T-cell (primary cell): Measurements from ENCODE around the gene PKM. TPM values are rescaled to one million over a fixed set of nuclear protein-coding genes. Genes with fewer than 3 reads are reported as not detected.
A peak's percentile ranks its signal among the peaks of the same experiment; 100 is the strongest.

Experiments used
- ATAC-seq, 4 experiments: fragments of 200-7000 bp in 3 of 4; fragments of 150-1000 bp in 1 of 4; cut with Tn5 transposase; replicated peaks in 1 of 4; 1 replicate in 3 of 4; 2 replicates in 1 of 4; pipeline ENCODE4 v1.10.0; 2021; ENCODE audit warnings: moderate library complexity in 3 of 4, mild to moderate bottlenecking in 2 of 4, moderate number of reproducible peaks in 1 of 4
- CTCF ChIA-PET, 2 donors: fragments of 300-600 bp; sonication (Branson Sonifier 250); formaldehyde crosslinking; loops; one replicate each; lab custom pipeline; 2022; ENCODE audit warnings: antibody characterized with exemption in 2 of 2; lab: Charles Lee
- POLR2A ChIA-PET, 2 donors: fragments of 300-600 bp; sonication (Branson Sonifier 250); formaldehyde crosslinking; loops; one replicate each; lab custom pipeline; 2022; ENCODE audit warnings: antibody characterized with exemption in 2 of 2; lab: Charles Lee
- DNase-seq, 35 experiments: peaks; one replicate each; pipeline versions ENCODE4 v3.0.0 to v3.0.0-alpha.2; 2013 to 2023
- H3K27ac ChIP-seq: one replicate; pipeline ENCODE4 v1.5.1; 2013; ENCODE audit warnings: low read length
- H3K27me3 ChIP-seq, 2 experiments: replicated peaks in 1 of 2; 1 replicate in 1 of 2; 2 replicates in 1 of 2; pipeline versions ENCODE4 v1.6.1 to v1.7.0; 2013; ENCODE audit warnings: low read length in 1 of 2, mixed read lengths in 1 of 2; ENCODE audit not compliant: control insufficient read depth in 2 of 2, insufficient read depth in 2 of 2; ENCODE audit errors: extremely low read depth in 1 of 2
- H3K36me3 ChIP-seq, 2 donors: 1 replicate in 1 of 2; 2 replicates in 1 of 2; pipeline versions ENCODE4 v1.6.1 to v1.7.0; 2013; ENCODE audit warnings: low read length in 1 of 2; ENCODE audit not compliant: control insufficient read depth in 2 of 2, insufficient read depth in 1 of 2; ENCODE audit errors: extremely low read depth in 1 of 2
- H3K4me1 ChIP-seq, 2 experiments: 1 replicate in 1 of 2; 2 replicates in 1 of 2; pipeline versions ENCODE4 v1.6.1 to v1.7.0; 2013; ENCODE audit warnings: low read length in 2 of 2, mixed read lengths in 1 of 2; ENCODE audit not compliant: insufficient read depth in 2 of 2, control insufficient read depth in 1 of 2; ENCODE audit errors: extremely low read depth in 1 of 2
- H3K4me3 ChIP-seq, 2 donors: 1 replicate in 1 of 2; 2 replicates in 1 of 2; pipeline versions ENCODE4 v1.5.1 to v1.7.0; 2013; ENCODE audit warnings: mild to moderate bottlenecking in 2 of 2, low read length in 1 of 2, moderate library complexity in 1 of 2; ENCODE audit not compliant: control insufficient read depth in 1 of 2; ENCODE audit errors: extremely low read depth in 1 of 2
- H3K9me3 ChIP-seq: 2 replicates; pipeline ENCODE4 v1.7.0; 2013
- H3K27ac Mint-ChIP-seq, 2 donors: one replicate each; pipeline ENCODE4 v1.8.0; 2020 to 2021; ENCODE audit warnings: mild to moderate bottlenecking in 2 of 2, mixed read lengths in 2 of 2
- H3K27me3 Mint-ChIP-seq, 2 donors: one replicate each; pipeline ENCODE4 v1.8.0; 2021 to 2022; ENCODE audit warnings: mixed read lengths in 2 of 2
- H3K36me3 Mint-ChIP-seq: one replicate; pipeline ENCODE4 v1.8.0; 2021; ENCODE audit warnings: mixed read lengths
- H3K4me1 Mint-ChIP-seq, 3 donors: one replicate each; pipeline ENCODE4 v1.8.0; 2020 to 2022; ENCODE audit warnings: mixed read lengths in 3 of 3, mild to moderate bottlenecking in 1 of 3
- H3K4me3 Mint-ChIP-seq, 3 donors: one replicate each; pipeline ENCODE4 v1.8.0; 2020 to 2022; ENCODE audit warnings: mild to moderate bottlenecking in 3 of 3, mixed read lengths in 3 of 3, moderate library complexity in 3 of 3
- H3K9me3 Mint-ChIP-seq, 3 donors: one replicate each; pipeline ENCODE4 v1.8.0; 2020 to 2022; ENCODE audit warnings: mixed read lengths in 3 of 3
- WGBS: methylation state at CpG from one replicate; pipeline ENCODE4 v1.1.5; 2013; ENCODE audit warnings: missing lambda C conversion rate; ENCODE audit not compliant: insufficient coverage; 5-methylcytosine and 5-hydroxymethylcytosine counted together
- total RNA-seq, 35 experiments: library from RNA in 6 of 35; stranded (reverse) in 6 of 35; fragments of 120-200 nt in 1 of 35; gene quantifications; one replicate each; pipeline versions ENCODE4 v1.2.1 to v1.2.4 and lab custom pipeline; 2013 to 2026

PKM gene
- total RNA-seq, 5 donors from 2014 or later (not counting 1 experiment from before 2014, with no cell fraction given) = 293 to 412 (median 370) TPM

GRCh38 chr15:72272213-72272996 is 41.4 kb upstream of the PKM start, which contains the start of gene PARP6:
Gene PARP6, minus strand, starts transcription at chr15:72272554. Its CDS starts 5,077 bp downstream, at chr15:72267477.
- POLR2A ChIA-PET = interaction anchor here in 1 of 2 donors (0.9 kb wide), 1 partner anchor 35 kb away, joined by 4 read pairs; no protein-coding TSS in a partner anchor
- no peaks in the 10 kb centered on the region for H3K27me3 Mint-ChIP-seq

GRCh38 chr15:72271895-72272212 is 40.9 kb upstream of the PKM start:
- CTCF ChIA-PET = interaction anchor here in 1 of 2 donors (1.0 kb wide), 1 partner anchor 44 kb away, joined by 3 read pairs; no protein-coding TSS in a partner anchor
- no peaks in the 10 kb centered on the region for H3K9me3 Mint-ChIP-seq
- H3K4me1 Mint-ChIP-seq = peaks cover 43 to 49% (median 45%) of the 10 kb centered on the region in 3 donors
- Histone ChIP-seq H3K4me1 (peaks cover 17% of the 10 kb centered on the region in 2 experiments), H3K27ac (peak overlapping the region; percentile 77), H3K4me3 (peak overlapping the region; percentile 74 to 82), H3K27me3 (no peaks in the 10 kb centered on the region), H3K9me3 (no peaks in the 10 kb centered on the region), H3K36me3 (peaks cover 5 to 23% of the 10 kb centered on the region in 2 donors)
- WGBS = 4% methylated on average over 10 of the region's 13 CpGs
- DNase-seq (peak in 7 of 35 experiments; percentile 1 to 28 (median 12)), ATAC-seq (peak; percentile 2 to 4 (median 3))
- POLR2A ChIA-PET = interaction anchor here in 1 of 2 donors (0.9 kb wide), 1 partner anchor 36 kb away, joined by 4 read pairs; no protein-coding TSS in a partner anchor
- peak overlapping the region; percentile 83 to 89 for H3K27ac Mint-ChIP-seq
- H3K36me3 Mint-ChIP-seq = peaks cover 16% of the 10 kb centered on the region
- H3K4me3 Mint-ChIP-seq = peak overlapping the region; percentile 82 to 89 (median 83)
- no peaks in the 10 kb centered on the region for H3K27me3 Mint-ChIP-seq

More at GRCh38 chr15:72272213-72272996, 41.4 kb upstream of the PKM start, which contains the start of gene PARP6:
- DNase-seq = peak; percentile 95 to 100 (median 98)
- peak within 1 kb of the TSS; percentile 77 for H3K27ac ChIP-seq
- no peaks in the 10 kb centered on the region for H3K27me3 ChIP-seq
- peak within 1 kb of the TSS; percentile 83 to 89 (median 83) for H3K4me3 Mint-ChIP-seq
- H3K4me1 ChIP-seq = peaks cover 17% of the 10 kb centered on the region in 2 experiments
- no peaks in the 10 kb centered on the region for H3K9me3 ChIP-seq
- CTCF ChIA-PET = interaction anchor here in 1 of 2 donors (1.0 to 2.4 kb wide), 3 partner anchors 44 to 72 kb away, joined by 3 to 18 read pairs (median 5); no protein-coding TSS in a partner anchor
- peaks cover 41 to 49% (median 43%) of the 10 kb centered on the region in 3 donors for H3K4me1 Mint-ChIP-seq
- peak within 1 kb of the TSS; percentile 74 to 82 for H3K4me3 ChIP-seq
- WGBS = under 1% methylated on average over 79 of the region's 82 CpGs
- peak within 1 kb of the TSS; percentile 93 to 95 for H3K27ac Mint-ChIP-seq
- peaks cover 11% of the 10 kb centered on the region for H3K36me3 Mint-ChIP-seq
- H3K36me3 ChIP-seq = peaks cover 2 to 18% of the 10 kb centered on the region in 2 donors
- ATAC-seq = peak; percentile 94 to 97 (median 96)
- no peaks in the 10 kb centered on the region for H3K9me3 Mint-ChIP-seq

DNA sequence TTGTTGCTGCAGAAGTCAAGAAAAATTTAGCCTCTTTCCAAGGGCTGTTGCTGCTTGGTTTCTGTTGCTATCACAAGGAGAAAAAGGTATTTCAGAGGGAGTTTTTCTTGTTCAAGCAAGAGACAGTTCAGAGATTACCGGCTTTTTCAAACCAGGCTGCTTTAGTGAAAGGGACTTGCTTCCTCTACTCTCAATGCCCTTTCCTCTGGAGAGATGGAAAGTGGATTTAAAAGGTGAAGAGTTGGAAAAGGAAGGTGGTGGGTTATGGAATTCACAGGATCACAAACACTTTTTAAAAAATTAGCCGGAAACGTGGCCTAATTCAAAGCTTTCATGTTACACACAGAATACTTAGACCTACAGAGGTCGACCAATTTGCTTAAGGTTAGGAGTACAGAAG is 40.2 kb upstream of the PKM start:
- H3K27me3 Mint-ChIP-seq = no peaks in the 10 kb centered on the region
- Histone ChIP-seq H3K36me3 (peaks cover 5 to 29% of the 10 kb centered on the region in 2 donors), H3K9me3 (no peaks in the 10 kb centered on the region), H3K27me3 (no peaks in the 10 kb centered on the region), H3K4me3 (no peak overlapping the region), H3K4me1 (peaks cover 17% of the 10 kb centered on the region in 2 experiments), H3K27ac (peak overlapping the region; percentile 77)
- ChIA-PET POLR2A (interaction anchor here in 1 of 2 donors (0.9 kb wide), 1 partner anchor 36 kb away, joined by 4 read pairs; no protein-coding TSS in a partner anchor), CTCF (interaction anchor here in 1 of 2 donors (1.0 kb wide), 1 partner anchor 43 kb away, joined by 3 read pairs; no protein-coding TSS in a partner anchor)
- no peak for ATAC-seq
- peak in 1 of 35 experiments; percentile 4 for DNase-seq
- peaks cover 21% of the 10 kb centered on the region for H3K36me3 Mint-ChIP-seq
- WGBS = no CpG with 5 or more reads among the region's 4 CpGs
- H3K27ac Mint-ChIP-seq = peak overlapping the region; percentile 83 to 89
- no peaks in the 10 kb centered on the region for H3K9me3 Mint-ChIP-seq
- peak overlapping the region; percentile 82 to 89 (median 83) for H3K4me3 Mint-ChIP-seq
- peaks cover 43 to 49% (median 45%) of the 10 kb centered on the region in 3 donors for H3K4me1 Mint-ChIP-seq

DNA sequence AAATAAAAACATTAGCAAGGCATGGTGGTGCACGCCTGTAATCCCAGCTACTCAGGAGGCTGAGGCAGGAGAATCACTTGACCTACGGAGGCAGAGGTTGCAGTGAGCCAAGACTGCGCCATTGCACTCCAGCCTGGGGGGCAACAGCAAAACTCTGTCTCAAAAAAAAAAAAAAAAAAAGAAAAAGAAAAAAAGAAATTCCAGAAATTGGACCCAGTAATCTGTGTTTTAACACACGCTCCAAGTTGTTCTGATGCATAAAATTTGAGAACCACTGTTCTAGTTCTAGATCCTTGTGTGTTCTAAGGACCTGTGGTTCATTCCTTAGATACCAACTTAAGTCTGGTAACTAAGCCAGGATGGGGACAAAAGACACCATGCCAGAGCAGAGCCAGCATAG is 38.7 kb upstream of the PKM start:
- no peak overlapping the region for H3K4me3 Mint-ChIP-seq
- H3K36me3 ChIP-seq = peaks cover 5 to 44% of the 10 kb centered on the region in 2 donors

DNA sequence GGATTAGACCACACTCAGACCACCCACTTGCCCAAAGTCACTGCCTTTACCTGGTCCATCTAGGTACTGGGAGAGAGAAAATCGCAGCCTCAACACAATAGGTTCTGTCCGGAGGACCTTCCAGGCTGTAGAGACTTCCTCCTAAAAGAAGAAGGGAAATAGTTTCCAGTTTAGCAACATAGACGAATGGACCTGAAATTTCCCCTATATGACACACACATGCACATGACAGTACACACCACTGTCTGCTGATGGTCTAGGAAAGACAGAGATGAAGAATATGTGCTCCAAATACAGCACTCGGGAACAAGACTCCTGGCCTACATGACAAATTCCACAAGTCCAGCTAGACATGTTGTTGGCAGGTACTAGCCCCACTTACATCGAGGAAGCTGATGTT is 34.0 kb upstream of the PKM start:
- Mint-ChIP-seq H3K4me3 (no peak overlapping the region), H3K27me3 (no peaks in the 10 kb centered on the region), H3K4me1 (peaks cover 6 to 13% (median 9%) of the 10 kb centered on the region in 3 donors), H3K27ac (no peak overlapping the region), H3K9me3 (no peaks in the 10 kb centered on the region), H3K36me3 (peaks cover 71% of the 10 kb centered on the region)
- DNase-seq (no peak), ATAC-seq (no peak)
- Histone ChIP-seq H3K9me3 (no peaks in the 10 kb centered on the region), H3K27me3 (no peaks in the 10 kb centered on the region), H3K27ac (no peak overlapping the region), H3K4me3 (no peak overlapping the region), H3K36me3 (peaks cover 14 to 88% of the 10 kb centered on the region in 2 donors), H3K4me1 (no peaks in the 10 kb centered on the region)
- ChIA-PET CTCF (no interaction called here), POLR2A (no interaction called here)
- no CpG with 5 or more reads among the region's 5 CpGs for WGBS

More for the DNA sequence above, 38.7 kb upstream of the PKM start:
- Mint-ChIP-seq H3K4me1 (peaks cover 43 to 49% (median 45%) of the 10 kb centered on the region in 3 donors), H3K36me3 (peaks cover 32% of the 10 kb centered on the region), H3K9me3 (no peaks in the 10 kb centered on the region), H3K27me3 (no peaks in the 10 kb centered on the region), H3K27ac (no peak overlapping the region)
- ATAC-seq (no peak), DNase-seq (no peak)
- 96% methylated on average over 3 of the region's 4 CpGs for WGBS
- Histone ChIP-seq H3K4me1 (peaks cover 17% of the 10 kb centered on the region in 2 experiments), H3K4me3 (no peak overlapping the region), H3K9me3 (no peaks in the 10 kb centered on the region), H3K27me3 (no peaks in the 10 kb centered on the region), H3K27ac (no peak overlapping the region)
- ChIA-PET CTCF (no interaction called here), POLR2A (interaction anchor here in 1 of 2 donors (0.6 kb wide), 1 partner anchor 171 kb away, joined by 14 read pairs; no protein-coding TSS in a partner anchor)

DNA sequence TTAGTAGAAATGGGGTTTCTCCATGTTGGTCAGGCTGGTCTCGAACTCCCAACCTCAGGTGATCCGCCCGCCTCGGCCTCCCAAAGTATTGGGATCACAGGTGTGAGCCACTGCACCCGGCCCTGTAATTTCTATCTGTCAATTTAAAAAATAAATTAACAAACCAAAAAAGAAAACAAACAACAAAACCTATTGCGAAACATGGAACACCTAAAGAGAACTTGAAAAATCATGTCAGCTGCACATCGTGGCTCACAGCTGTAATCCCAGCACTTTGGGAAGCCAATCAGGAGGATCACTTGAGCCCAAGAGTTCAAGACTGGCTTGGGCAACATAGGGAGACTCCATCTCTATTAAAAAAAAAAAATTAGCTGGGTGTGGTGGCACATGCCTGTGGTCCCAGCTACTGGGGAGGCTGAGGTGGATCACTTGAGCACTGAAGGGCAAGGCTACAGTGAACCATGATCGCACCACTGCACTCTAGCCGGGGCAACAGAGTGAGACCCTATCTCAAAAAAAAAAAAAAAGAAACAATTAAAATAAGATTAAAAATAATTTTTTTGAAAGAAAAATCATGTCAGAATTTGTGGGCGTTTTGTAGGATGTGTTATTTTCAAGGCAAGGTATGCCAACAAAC is 21.8 kb upstream of the PKM start:
- ChIA-PET CTCF (no interaction called here), POLR2A (no interaction called here)
- no peak for DNase-seq
- no peak overlapping the region for H3K27ac Mint-ChIP-seq
- H3K27me3 Mint-ChIP-seq = no peaks in the 10 kb centered on the region
- H3K4me3 Mint-ChIP-seq = no peak overlapping the region
- Histone ChIP-seq H3K4me3 (no peak overlapping the region), H3K27ac (no peak overlapping the region), H3K27me3 (no peaks in the 10 kb centered on the region), H3K36me3 (peaks cover 13 to 84% of the 10 kb centered on the region in 2 donors), H3K4me1 (no peaks in the 10 kb centered on the region), H3K9me3 (no peaks in the 10 kb centered on the region)
- H3K4me1 Mint-ChIP-seq = no peaks in the 10 kb centered on the region
- ATAC-seq = no peak
- 94% methylated on average over 2 of the region's 10 CpGs for WGBS
- peaks cover 74% of the 10 kb centered on the region for H3K36me3 Mint-ChIP-seq
- H3K9me3 Mint-ChIP-seq = no peaks in the 10 kb centered on the region
